Measurements from ENCODE around the gene ENOX2.
"Not testable (repeated sequence)": the region's sequence is repeated elsewhere in the genome, so short reads cannot be mapped to it uniquely, and the experiment has no call there.

Gene ENOX2

DNA sequence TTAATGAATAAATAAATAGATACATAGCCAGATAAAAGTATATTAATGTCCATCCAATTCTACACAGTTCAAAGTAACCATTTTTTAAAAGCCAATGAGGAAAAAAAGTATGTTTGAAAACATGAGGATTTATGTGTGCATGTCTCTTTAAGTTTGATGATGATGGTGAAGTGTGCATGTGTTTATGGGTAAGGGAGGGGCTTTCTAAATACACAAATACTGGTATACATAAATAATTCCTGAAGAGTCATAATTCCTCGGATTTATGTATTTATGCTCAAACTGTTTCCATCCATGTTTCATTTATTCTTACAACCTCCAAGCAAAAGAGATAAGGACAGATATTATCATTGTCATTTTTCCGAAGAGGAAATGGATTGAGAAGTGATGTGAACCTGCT lies 75.4 kb downstream of the ENOX2 start:
- H3K36me3 ChIP-seq: no peaks in the 10 kb centered on the region
- peaks cover 77 to 100% (median 92%) of the 10 kb centered on the region in 11 experiments for H3K27me3 ChIP-seq
- H3K27ac ChIP-seq: no peak overlapping the region
- H3K4me2 ChIP-seq: no peak overlapping the region
- H4K20me1 ChIP-seq: no peaks in the 10 kb centered on the region; a peak in 1 of 22 replicates
- TF ChIP-seq Cebpa-rat (IDR thresholded peaks at IDR 0.05): no peak
- no peaks in the 10 kb centered on the region for H3K9me3 ChIP-seq (replicated peaks in 1 of 11)
- peaks cover 3 to 9% (median 7%) of the 10 kb centered on the region in 10 experiments; a peak in 15 of 20 replicates for H3K4me1 ChIP-seq
- no peak overlapping the region for H3K9ac ChIP-seq
- no peak overlapping the region for H3K4me3 ChIP-seq

- H3K9me3 ChIP-seq (replicated peaks in 1 of 11): no peaks in the 10 kb centered on the region
- H4K20me1 ChIP-seq: no peaks in the 10 kb centered on the region; a peak in 1 of 22 replicates
- no peaks in the 10 kb centered on the region for H3K36me3 ChIP-seq
- H3K27ac ChIP-seq: no peak overlapping the region
- H3K9ac ChIP-seq: no peak overlapping the region
- no peak overlapping the region for H3K4me2 ChIP-seq
- no peak overlapping the region for H3K4me3 ChIP-seq
- peaks cover 70 to 92% (median 78%) of the 10 kb centered on the region in 11 experiments for H3K27me3 ChIP-seq
- H3K4me1 ChIP-seq: no peaks in the 10 kb centered on the region
- TF ChIP-seq Cebpa-rat (IDR thresholded peaks at IDR 0.05): no peak
Measured at GRCh38 chrX:130826249-130826648, 76.8 kb downstream of the ENOX2 start.

GRCh38 chrX:130825525-130825924 lies 77.5 kb downstream of the ENOX2 start:
- Histone ChIP-seq H3K4me3 (no peak overlapping the region), H3K27me3 (peaks cover 62 to 85% (median 71%) of the 10 kb centered on the region in 11 experiments), H3K4me1 (no peaks in the 10 kb centered on the region), H4K20me1 (no peaks in the 10 kb centered on the region; a peak in 1 of 22 replicates), H3K36me3 (no peaks in the 10 kb centered on the region), H3K9ac (no peak overlapping the region), H3K4me2 (no peak overlapping the region), H3K9me3 (replicated peaks in 1 of 11) (0 out of 22 replicates have a peak, but pooled peaks cover 0 to 3% (median 0%) of the 10 kb centered on the region in 11 experiments), H3K27ac (no peak overlapping the region)
- no peak for TF ChIP-seq Cebpa-rat (IDR thresholded peaks at IDR 0.05)

DNA sequence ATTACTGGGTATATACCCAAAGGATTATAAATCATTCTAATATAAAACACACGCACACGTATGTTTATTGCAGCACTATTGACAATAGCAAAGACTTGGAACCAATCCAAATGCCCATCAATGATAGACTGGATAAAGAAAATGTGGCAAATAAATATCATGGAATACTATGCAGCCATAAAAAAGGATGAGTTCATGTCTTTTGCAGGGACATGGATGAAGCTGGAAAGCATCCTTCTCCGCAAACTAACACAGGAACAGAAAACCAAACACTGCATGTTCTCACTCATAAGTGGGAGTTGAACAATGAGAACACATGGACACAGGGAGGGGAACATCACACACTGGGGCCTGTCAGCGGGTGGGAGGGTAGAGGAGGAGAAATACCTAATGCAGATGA lies 83.6 kb downstream of the ENOX2 start:
- H3K27ac ChIP-seq, H3K4me3 ChIP-seq, H3K4me2 ChIP-seq, H3K4me1 ChIP-seq, H4K20me1 ChIP-seq, H3K9ac ChIP-seq, H3K36me3 ChIP-seq: not testable (repeated sequence)
- Histone ChIP-seq H3K9me3 (replicated peaks in 1 of 11) (peaks cover 15 to 36% (median 20%) of the 10 kb centered on the region in 11 experiments), H3K27me3 (peaks cover 28 to 62% (median 48%) of the 10 kb centered on the region in 11 experiments)

- H3K9ac ChIP-seq, H3K27ac ChIP-seq, H4K20me1 ChIP-seq, H3K36me3 ChIP-seq, H3K4me3 ChIP-seq, H3K4me2 ChIP-seq, H3K4me1 ChIP-seq: not testable (repeated sequence)
- Histone ChIP-seq H3K27me3 (peaks cover 39 to 86% (median 77%) of the 10 kb centered on the region in 11 experiments), H3K9me3 (replicated peaks in 1 of 11) (peaks cover 9 to 55% (median 20%) of the 10 kb centered on the region in 11 experiments)
Measured at GRCh38 chrX:130813932-130814331, 89.1 kb downstream of the ENOX2 start.

DNA sequence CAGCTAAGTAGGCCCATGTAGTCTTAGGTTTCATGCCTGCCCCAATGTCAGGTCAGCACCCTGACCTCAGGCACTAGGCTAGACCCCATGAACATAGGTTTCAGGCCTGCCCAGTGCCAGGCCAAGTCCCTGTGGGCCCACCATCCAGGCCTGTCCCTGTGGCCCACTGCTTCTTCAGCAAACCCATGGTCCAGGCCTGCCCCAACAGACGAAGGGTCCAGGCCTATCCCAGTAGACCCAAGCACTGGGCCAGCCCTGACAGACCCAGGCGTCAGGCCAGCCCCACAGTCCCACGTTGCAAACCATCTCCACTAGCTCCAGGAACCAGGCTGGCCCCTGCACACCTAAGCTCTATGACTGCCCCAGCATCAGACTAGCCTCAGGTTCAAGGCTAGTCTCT lies 92.4 kb downstream of the ENOX2 start:
- Histone ChIP-seq H4K20me1 (peaks cover 0 to 9% (median 0%) of the 10 kb centered on the region in 11 experiments; a peak in 3 of 22 replicates), H3K4me2 (no peak overlapping the region), H3K27ac (no peak overlapping the region), H3K36me3 (no peaks in the 10 kb centered on the region), H3K4me3 (no peak overlapping the region), H3K9ac (no peak overlapping the region), H3K4me1 (no peaks in the 10 kb centered on the region), H3K27me3 (peaks cover 59 to 96% (median 94%) of the 10 kb centered on the region in 11 experiments), H3K9me3 (replicated peaks in 1 of 11) (peaks cover 0 to 39% (median 11%) of the 10 kb centered on the region in 11 experiments; a peak in 12 of 22 replicates)
- no peak for TF ChIP-seq Cebpa-rat (IDR thresholded peaks at IDR 0.05)

DNA sequence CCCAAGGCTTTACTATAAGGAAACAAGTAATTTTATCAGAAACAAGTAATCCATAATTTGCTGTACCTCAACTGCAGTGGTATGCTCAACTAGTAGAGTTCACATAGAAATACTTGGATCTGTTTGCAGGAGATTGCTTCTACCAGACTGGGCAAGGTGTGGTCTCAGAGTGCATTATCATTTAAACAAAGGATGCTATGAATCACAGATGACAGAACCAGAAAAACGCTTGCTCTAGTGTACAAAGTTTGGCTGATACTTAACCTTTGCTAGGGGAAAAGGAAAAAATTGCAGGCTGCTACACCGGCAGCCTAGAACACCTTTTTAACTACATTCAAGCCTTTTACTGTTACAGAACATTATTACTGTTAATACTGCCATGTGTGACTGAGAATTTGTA lies 97.1 kb downstream of the ENOX2 start:
- Histone ChIP-seq H3K4me3 (no peak overlapping the region), H3K27me3 (peaks cover 72 to 97% (median 94%) of the 10 kb centered on the region in 11 experiments), H3K4me2 (no peak overlapping the region), H3K27ac (no peak overlapping the region), H3K9me3 (replicated peaks in 1 of 11) (peaks cover 0 to 5% (median 0%) of the 10 kb centered on the region in 11 experiments; a peak in 5 of 22 replicates), H3K36me3 (no peaks in the 10 kb centered on the region), H3K9ac (no peak overlapping the region), H4K20me1 (peaks cover 0 to 8% (median 0%) of the 10 kb centered on the region in 11 experiments; a peak in 4 of 22 replicates), H3K4me1 (no peaks in the 10 kb centered on the region)
- no peak for TF ChIP-seq Cebpa-rat (IDR thresholded peaks at IDR 0.05)

- Histone ChIP-seq H3K27me3 (peaks cover 93 to 100% (median 99%) of the 10 kb centered on the region in 11 experiments), H3K27ac (no peak overlapping the region), H3K4me2 (no peak overlapping the region), H3K9me3 (replicated peaks in 1 of 11) (no peaks in the 10 kb centered on the region), H3K36me3 (no peaks in the 10 kb centered on the region), H3K4me3 (no peak overlapping the region), H4K20me1 (peaks cover 0 to 5% (median 0%) of the 10 kb centered on the region in 11 experiments; a peak in 2 of 22 replicates), H3K4me1 (no peaks in the 10 kb centered on the region), H3K9ac (no peak overlapping the region)
- TF ChIP-seq Cebpa-rat (IDR thresholded peaks at IDR 0.05): no peak
Measured at GRCh38 chrX:130803537-130803936, 99.5 kb downstream of the ENOX2 start.

DNA sequence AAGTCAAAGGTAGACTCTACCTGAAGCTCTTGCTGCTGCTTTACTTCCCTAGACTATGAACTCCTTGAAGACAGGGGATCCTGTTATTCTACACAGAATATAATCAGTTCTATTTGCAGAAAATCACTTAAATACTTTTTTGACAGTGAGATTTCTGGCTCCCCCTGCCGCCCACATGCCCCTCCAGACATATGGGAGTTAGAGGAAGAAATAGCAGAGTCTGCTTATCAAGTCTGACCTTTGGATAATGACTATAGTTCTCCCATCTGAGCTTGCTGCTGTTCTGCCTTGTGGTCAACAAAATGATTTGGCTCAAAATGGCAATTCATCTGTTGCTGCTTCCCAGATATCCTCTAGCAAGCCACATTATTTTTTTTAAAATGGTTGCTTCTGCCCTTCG lies 101.1 kb downstream of the ENOX2 start:
- Histone ChIP-seq H3K9me3 (replicated peaks in 1 of 11) (no peaks in the 10 kb centered on the region), H4K20me1 (peaks cover 0 to 9% (median 0%) of the 10 kb centered on the region in 11 experiments; a peak in 3 of 22 replicates), H3K27ac (no peak overlapping the region), H3K4me3 (no peak overlapping the region), H3K9ac (no peak overlapping the region), H3K4me1 (no peaks in the 10 kb centered on the region), H3K27me3 (peaks cover 93 to 100% (median 99%) of the 10 kb centered on the region in 11 experiments), H3K36me3 (no peaks in the 10 kb centered on the region), H3K4me2 (no peak overlapping the region)
- TF ChIP-seq Cebpa-rat (IDR thresholded peaks at IDR 0.05): no peak

DNA sequence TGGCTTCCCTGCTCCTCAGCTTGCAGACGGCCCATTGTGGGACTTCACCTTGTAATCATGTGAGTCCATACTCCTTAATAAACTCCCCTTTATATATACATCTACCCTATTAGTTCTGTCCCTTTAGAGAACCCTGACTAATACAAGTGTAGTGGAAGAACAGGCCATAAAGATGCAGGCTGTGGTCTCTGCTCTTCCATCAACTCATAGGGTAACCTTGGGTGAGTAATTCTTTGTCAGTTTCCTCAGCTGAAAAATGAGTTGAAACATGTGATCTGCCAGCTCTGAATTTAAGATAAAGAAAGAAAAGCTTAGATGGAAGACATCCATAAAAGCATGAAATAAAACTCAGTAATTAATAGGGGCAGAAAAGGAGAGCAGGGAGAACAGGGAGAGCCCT lies 103.6 kb downstream of the ENOX2 start:
- H3K27me3 ChIP-seq: peaks cover 96 to 100% (median 99%) of the 10 kb centered on the region in 11 experiments
- no peaks in the 10 kb centered on the region for H3K9me3 ChIP-seq (replicated peaks in 1 of 11)
- no peak overlapping the region for H3K9ac ChIP-seq
- no peak for TF ChIP-seq Cebpa-rat (IDR thresholded peaks at IDR 0.05)
- H3K4me1 ChIP-seq: no peaks in the 10 kb centered on the region
- no peak overlapping the region for H3K4me3 ChIP-seq
- peaks cover 0 to 15% (median 0%) of the 10 kb centered on the region in 11 experiments; a peak in 2 of 22 replicates for H4K20me1 ChIP-seq
- no peaks in the 10 kb centered on the region for H3K36me3 ChIP-seq
- H3K4me2 ChIP-seq: no peak overlapping the region
- no peak overlapping the region for H3K27ac ChIP-seq

All from BLaER1 treated with 17β-estradiol and CSF1 and Interleukin-3, amounts not matched to agents 10 nM and 100 nM (cell line).